GM10266 (cell line): ENCODE measurements around the gene PPP4C.
"Not testable (repeated sequence)": the region's sequence is repeated elsewhere in the genome, so short reads cannot be mapped to it uniquely, and the experiment has no call there.

Source experiments
- DNase-seq: peaks from one replicate; pipeline ENCODE4 v3.0.0; 2012; ENCODE audit errors: extremely low spot score
- TF ChIP-seq, protein P1 (sequence below): IDR thresholded peaks from 2 replicates; pipeline ENCODE4 v1.5.1; 2012; ENCODE audit warnings: mild to moderate bottlenecking, low read depth; ENCODE audit not compliant: control insufficient read depth, insufficient read depth; ENCODE audit errors: missing control alignments

PPP4C gene

DNA sequence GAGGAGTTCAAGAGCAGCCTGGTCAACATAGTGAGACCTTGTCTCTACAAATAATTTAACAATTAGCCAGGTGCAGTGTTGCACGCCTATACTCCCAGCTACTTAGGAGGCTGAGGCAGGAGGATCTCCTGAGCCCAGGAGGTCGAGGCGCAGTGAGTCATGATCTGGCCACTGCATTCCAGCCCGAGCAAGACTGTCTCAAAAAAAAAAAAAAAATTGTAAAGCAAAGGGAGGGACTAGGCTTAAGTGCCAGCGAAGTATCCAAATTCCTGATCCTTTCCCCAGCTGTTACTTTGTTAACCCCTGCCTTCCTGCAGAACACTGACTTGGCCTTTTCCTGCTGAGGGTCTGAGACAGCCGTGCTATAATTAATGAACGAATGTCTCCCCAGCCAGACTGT is 34.9 kb downstream of the PPP4C start:
- TF ChIP-seq, protein P1, sequence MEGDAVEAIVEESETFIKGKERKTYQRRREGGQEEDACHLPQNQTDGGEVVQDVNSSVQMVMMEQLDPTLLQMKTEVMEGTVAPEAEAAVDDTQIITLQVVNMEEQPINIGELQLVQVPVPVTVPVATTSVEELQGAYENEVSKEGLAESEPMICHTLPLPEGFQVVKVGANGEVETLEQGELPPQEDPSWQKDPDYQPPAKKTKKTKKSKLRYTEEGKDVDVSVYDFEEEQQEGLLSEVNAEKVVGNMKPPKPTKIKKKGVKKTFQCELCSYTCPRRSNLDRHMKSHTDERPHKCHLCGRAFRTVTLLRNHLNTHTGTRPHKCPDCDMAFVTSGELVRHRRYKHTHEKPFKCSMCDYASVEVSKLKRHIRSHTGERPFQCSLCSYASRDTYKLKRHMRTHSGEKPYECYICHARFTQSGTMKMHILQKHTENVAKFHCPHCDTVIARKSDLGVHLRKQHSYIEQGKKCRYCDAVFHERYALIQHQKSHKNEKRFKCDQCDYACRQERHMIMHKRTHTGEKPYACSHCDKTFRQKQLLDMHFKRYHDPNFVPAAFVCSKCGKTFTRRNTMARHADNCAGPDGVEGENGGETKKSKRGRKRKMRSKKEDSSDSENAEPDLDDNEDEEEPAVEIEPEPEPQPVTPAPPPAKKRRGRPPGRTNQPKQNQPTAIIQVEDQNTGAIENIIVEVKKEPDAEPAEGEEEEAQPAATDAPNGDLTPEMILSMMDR = no peak
- no peak for DNase-seq

DNA sequence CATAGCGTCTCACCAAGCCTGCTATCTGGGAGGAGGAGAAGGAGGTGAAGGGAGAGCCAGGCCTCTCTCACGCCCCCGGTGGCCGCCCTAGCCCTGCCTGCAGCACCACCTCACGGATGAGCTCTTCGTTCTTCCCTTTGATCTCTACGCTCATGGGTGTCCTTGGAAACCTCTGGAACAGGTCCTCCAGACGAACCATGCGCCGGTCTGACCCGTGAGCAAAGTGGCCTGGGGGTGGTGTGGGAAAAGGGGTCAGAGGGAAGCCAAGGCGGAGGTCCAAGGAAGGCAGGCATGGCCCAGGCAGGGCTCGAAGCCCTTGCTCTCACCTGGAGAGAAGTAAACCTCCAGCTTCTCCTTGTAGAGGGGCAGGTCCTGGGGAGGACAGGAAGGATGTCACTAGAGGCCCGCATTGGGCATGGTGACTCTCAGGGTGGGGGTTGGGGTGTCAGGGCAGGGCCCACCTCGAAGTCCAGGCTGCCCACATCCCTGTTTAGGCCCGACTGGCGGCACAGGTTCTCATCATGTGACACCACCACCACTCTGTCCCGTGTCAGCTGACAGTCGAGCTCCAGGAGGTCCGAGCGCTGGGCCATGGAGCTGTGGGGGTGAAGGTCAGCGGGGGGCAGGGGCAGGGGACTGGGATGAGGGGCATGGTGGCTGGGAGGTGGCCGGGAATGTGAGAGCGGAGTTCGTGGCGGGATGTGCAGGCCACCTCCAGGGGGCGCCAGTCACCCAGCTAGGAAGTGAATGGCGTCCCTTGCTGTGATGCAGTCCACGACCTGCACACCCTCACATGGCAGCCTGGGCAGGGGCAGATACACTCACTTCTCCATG is 36.6 kb downstream of the PPP4C start:
- TF ChIP-seq, protein P1 = peak; percentile 68
- peak; percentile 67 for DNase-seq

DNA sequence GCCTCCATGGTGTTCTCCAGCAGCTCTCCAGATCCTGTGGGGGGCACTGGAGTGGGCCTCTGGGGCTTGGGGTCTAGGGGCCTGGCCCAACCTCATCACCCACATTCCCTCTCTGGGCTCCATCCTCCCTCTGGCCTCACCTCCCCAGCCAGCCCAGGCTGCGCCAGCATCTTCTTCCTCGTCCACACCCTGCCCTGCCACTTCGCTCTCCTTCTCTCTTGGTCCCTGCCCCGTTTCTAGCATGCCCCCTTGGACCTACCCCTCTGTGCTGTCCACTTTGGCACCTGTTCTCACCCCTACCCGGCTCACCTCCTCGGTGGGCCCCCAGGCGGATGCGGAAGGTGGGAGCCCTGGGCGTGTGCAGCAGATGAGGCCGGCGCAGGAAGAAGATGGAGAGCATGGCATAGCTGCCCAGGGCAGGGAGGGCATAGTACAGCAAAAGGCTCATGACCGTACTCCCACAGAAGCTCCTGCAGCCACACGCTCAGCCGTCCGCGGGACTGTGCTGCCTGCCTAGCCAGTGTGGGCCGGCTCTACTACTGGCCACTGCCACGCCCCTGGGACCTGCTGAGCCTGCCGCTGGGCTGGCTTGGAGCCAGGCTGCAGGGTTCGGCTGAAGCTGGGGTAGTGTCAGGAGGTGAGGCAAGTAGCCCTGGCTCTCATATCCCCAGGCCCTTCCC is 37.4 kb downstream of the PPP4C start, which contains the start of gene GDPD3:
TSS of gene GDPD3 (minus strand) at position 507 of the 680 bp plus-strand sequence. CDS start at position 448, 59 bp downstream.
- TF ChIP-seq, protein P1 = no peak
- DNase-seq = no peak

DNA sequence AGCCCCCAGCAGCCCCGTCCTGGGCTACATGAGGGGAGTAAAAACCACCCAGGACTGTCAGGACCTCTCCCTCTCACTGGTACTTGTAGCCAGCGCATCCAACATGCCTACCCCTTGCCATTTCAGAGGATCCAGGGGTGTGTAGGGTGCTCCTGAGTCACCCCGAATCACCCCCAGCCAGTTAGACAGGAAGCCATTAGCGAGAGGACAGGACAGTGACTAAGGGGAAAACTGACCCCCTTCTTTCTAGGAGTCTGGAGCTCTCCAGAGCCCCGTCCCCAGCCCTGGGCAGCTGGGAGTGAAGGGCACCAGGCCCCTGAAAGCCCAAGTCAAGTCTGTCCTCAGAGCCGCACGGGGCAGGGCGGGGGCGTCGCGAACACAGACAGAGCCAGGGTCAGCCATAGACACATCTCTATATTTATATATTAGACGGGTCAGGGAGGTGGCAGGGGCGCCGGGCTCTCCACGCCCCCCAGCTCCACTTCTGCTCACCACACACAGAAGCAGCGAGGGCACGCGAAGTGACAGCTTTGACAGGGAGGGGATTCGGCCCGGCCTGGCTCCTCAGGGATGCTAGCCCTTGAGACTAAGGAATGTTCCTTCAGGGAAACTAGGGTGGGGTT is 38.0 kb downstream of the PPP4C start:
- TF ChIP-seq, protein P1 = no peak
- no peak for DNase-seq

DNA sequence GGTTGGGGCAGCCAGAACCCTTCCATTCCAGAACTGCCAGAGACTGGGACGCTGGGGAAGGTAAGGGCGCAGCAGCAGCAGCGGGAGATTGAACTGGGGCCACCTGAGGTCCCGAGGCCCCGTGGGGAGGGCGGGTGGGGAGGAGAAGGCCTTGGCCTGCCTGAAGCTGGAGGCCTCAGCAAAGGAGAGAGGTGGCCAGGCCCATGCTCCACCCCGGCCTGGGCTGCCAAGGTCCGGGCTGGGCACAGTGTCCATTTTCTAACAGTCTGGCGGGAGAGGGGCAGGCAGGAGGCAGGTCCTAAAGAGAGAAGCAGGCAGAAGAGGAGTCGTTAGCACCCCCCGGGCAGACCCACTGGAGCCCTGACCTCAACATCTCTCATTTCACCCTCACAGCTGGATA is 38.6 kb downstream of the PPP4C start:
- TF ChIP-seq, protein P1 = no peak
- DNase-seq = no peak

DNA sequence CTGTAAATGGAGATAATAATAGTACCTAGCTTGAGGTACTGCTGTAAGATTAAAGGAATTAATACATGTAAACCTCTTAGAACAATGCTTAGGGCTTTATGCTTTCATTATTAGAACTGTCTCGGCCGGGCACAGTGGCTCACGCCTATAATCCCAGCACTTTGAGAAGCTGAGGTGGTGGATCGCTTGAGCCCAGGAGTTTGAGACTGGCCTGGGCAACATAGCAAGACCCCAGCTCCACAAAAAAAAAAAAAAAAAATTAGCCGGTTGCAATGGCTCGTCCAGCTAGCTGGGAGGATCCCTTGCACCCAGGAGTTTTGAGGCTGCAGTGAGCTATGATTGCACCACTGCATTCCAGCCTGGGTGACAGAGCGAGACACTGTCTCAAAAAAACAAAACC is 39.0 kb downstream of the PPP4C start:
- not testable (repeated sequence) for DNase-seq

DNA sequence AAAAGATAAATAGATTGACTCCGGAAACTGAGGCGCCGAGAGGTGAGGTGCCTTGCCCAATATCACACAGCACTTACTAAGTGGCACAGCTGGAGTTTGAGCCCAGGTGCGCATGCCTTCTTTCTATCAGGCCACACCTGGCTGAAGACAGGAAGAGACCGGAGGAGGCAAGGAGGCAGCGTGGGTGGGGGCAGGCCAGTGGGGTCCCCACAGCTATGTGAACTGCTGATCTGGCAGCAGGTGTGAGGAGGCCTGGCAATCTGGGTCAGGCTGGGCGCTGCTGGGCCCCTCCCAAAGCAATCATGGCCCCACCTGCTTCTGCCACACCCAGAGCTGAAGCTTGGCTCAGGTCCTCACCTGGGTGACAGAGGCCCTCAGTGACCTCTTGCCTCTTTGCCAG is 39.4 kb downstream of the PPP4C start:
- DNase-seq = no peak
- TF ChIP-seq, protein P1 = no peak
